ENCODE measurements around the gene CYBRD1.

- TF ChIP-seq, protein P1, sequence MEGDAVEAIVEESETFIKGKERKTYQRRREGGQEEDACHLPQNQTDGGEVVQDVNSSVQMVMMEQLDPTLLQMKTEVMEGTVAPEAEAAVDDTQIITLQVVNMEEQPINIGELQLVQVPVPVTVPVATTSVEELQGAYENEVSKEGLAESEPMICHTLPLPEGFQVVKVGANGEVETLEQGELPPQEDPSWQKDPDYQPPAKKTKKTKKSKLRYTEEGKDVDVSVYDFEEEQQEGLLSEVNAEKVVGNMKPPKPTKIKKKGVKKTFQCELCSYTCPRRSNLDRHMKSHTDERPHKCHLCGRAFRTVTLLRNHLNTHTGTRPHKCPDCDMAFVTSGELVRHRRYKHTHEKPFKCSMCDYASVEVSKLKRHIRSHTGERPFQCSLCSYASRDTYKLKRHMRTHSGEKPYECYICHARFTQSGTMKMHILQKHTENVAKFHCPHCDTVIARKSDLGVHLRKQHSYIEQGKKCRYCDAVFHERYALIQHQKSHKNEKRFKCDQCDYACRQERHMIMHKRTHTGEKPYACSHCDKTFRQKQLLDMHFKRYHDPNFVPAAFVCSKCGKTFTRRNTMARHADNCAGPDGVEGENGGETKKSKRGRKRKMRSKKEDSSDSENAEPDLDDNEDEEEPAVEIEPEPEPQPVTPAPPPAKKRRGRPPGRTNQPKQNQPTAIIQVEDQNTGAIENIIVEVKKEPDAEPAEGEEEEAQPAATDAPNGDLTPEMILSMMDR (IDR thresholded peaks at IDR 0.05; ENCODE audit: low read depth, low read length): no peak
- TF ChIP-seq, protein P2, sequence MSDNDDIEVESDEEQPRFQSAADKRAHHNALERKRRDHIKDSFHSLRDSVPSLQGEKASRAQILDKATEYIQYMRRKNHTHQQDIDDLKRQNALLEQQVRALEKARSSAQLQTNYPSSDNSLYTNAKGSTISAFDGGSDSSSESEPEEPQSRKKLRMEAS (IDR thresholded peaks at IDR 0.05; ENCODE audit: low read depth, low read length): no peak
- TF ChIP-seq POLR2A (IDR thresholded peaks at IDR 0.05; ENCODE audit: extremely low read depth, insufficient read length) (no peak), MYC (IDR thresholded peaks at IDR 0.05; ENCODE audit: low read depth, low read length) (no peak)
These were observed 25.4 kb downstream of the CYBRD1 start for GRCh38 chr2:171547720-171548119.
